ENCODE data around the gene CRIM1. TPM values are rescaled to one million over a fixed set of nuclear protein-coding genes. Genes with fewer than 3 reads are reported as not detected.

CRIM1 gene
- total RNA-seq, 1 donor from 2014 or later, result 3.1 TPM

DNA sequence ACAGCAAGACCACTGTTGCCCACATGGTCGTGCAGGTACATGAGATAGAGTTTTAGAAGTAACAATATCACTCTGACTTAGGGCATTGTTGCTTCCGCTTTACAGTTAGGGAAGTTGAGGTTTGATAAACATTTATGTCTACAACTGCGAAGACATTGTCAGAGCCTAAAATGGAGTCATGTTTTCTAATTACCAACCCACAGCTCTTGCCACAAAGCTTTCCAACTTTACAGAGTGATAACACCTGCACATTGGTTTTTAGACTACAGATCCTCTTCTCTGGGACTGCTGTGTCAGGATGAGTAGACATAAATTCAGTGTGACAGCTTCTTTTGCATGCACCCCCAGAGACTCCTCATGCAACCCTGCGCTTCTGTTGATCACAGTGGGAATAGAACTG, 123.4 kb downstream of the CRIM1 start:
- intact Hi-C loops (cut with micrococcal nuclease), result no loop called here

DNA sequence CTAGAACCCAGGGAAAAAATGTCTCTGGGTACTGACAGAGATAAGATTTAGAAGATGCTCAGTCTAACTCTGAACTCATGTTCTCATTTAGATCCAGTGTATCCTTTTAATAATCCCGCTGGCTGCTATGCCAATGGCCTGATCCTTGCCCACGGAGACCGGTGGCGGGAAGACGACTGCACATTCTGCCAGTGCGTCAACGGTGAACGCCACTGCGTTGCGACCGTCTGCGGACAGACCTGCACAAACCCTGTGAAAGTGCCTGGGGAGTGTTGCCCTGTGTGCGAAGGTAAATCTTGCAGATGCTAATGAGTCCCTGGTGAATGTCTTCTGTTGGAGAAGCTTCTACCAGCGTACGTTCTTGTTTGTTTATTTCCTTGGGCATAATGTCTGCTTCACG, 123.8 kb downstream of the CRIM1 start:
- intact Hi-C loops (cut with micrococcal nuclease), result no loop called here

DNA sequence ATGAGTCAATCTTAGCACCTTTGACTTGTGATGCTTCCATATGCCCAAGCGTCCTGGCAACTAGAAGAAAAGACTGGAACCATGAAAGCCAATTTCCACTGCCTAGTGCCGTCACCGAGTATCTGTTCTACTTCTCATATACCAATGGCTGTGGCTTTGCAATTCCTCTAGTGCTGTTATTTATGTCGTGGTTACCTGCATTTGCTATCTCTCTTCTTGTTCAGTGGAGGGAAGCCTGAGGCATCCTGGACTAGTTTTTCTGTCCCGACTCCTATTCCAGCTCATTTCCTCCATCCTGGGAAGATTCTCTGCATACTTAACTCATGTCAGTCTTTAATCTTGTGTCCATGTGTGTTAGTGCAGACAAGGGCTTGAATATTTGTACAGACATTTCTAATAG, 124.5 kb downstream of the CRIM1 start:
- intact Hi-C loops (cut with micrococcal nuclease), result no loop called here

DNA sequence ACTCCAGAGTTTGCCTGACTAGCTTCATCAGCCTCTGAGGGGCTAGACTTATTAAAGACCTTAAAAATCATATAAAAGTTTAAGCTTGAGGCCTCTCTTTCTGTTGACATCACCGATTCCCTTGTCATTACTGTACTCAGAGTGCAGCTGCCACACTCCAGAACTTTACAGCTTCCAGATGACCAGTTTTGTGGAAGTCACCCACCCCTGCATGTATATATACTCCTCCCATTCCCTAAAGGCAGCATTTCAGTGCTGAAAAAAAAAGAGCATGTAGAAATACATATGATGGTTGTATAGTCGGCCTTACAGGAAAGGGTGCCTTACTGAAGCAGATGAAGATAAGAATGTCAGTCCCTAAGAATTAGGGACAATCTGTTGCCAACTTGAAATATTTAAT, 125.1 kb downstream of the CRIM1 start:
- intact Hi-C loops (cut with micrococcal nuclease), result no loop called here

DNA sequence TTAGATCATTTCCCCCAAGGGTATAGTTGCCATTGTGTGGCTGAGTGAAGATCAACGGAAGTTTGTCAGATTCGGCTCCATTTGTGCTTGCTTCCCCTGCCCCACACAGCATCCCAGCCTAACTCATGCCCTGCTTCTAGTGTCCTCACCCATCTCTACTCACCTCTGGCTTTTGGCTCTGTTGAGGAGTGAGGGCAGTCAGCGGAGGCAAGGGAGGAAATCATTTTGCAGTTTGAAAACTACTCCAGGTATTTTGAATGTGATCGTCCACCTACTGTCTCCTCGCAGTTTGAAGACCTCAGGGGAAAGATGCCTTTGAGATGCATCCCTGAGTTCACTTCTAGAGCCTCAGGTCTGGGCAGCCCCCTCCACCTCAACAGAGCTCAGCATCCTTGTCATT, 126.1 kb downstream of the CRIM1 start:
- intact Hi-C loops (cut with micrococcal nuclease), result no loop called here

DNA sequence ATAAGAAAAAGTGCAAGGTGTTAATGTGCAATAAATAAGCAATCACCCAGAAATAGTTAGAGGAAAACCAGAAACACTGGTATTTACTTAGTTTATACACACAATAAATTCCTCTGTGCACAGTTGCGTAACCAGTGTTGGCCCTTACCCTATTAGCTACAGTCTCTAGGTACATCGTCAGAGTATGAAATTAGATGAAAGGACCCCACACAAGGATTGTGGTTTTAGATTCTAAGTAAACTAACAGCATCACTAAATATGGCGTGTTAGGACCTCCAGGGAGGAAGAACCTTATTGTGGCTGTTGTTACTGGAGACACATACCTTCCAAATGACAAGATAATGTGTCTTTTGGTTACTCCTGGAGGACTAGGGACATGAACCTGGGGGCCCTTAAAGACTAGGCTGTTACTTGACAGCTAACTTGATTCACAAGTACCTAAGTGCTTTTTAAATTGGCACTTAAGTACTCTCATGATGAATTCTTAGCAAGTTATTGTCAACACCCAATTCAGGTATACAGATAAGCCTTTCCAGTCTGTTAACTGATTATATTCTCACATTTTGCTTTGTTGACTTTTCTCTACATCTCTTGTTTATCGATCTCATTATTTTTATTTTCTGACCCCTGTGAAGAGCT, 127.1 kb downstream of the CRIM1 start:
- intact Hi-C loops (cut with micrococcal nuclease), result no loop called here

DNA sequence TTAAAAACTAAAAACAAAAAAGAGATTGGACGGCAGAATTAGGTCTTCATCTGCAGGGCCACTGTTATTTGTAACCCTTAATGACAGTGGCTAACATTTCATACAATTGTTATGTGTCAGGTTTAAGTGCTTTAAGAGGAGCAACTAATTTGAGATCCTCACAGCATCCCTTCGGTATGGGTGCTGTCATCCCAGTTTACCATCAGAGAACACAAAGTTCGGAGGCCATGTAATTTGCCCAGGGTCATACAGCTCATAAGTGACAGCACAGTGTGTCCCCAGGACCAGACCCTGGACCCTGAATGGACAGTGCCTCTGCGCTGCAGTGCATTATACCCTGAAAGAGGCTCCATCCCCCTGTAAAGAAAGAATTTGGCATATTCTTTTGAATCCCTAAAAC, 127.7 kb downstream of the CRIM1 start:
- intact Hi-C loops (cut with micrococcal nuclease), result no loop called here

DNA sequence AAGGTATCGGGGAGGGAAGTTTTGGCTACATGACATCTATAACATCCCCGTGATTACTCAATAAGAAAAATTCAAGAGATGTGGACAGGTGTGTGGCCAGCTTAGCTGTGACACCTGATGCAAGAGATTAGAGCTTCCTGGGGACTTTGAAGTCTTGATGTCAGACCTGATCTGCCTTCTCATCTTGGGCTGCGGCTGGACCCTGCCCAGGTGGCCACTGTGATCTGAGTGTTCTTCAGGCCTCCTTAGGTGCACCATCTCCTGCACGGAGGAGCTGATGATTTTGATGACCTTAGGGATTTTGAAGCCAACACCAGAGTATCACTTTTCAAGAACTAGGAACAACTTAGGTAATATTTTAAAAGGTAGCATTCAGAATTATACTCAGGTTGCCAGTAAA, 128.9 kb downstream of the CRIM1 start:
- intact Hi-C loops (cut with micrococcal nuclease), result no loop called here

DNA sequence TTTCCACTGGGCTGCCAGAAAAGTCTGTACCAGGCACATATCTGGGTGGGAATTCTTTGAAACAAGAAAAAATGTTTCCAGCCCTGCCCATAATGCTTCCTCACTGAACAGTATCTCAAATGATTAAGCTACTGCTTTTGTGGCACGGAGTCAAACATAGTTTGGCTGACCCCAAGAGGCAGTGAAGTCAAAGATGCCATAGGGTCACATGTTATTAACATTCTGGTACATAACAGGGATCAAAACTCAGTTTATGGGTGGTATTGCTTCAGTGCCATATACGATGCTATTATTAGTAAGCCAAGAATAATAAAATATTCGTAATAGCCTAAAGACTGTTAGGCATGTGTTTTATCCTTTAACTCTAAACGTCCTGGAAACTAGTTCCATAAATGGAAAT, 129.9 kb downstream of the CRIM1 start:
- intact Hi-C loops (cut with micrococcal nuclease), result no loop called here

DNA sequence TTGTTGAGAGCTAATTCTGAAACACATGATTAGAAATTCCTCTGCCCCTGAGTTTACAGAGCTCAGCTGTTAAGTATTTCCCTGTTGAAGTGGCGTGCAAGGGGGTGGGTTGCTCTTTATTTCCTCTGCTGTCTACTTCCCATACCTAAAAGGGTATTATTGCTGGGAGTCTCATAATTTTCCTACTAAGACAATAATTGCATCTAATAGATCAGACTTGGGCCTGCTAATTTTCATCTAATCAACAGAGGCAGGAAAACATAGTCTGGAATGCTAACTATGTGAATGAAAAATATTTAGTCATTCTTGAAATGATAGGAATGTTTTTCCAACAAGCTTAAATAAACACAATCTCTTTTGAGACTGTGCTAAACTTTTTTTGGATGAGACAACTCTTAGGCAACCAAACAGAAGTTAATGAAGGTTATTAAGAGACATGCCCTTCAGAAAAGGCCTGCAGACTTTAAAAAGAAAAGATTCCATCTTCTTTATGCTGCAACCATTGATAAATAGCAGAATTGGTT, 131.0 kb downstream of the CRIM1 start:
- intact Hi-C loops (cut with micrococcal nuclease), result no loop called here

DNA sequence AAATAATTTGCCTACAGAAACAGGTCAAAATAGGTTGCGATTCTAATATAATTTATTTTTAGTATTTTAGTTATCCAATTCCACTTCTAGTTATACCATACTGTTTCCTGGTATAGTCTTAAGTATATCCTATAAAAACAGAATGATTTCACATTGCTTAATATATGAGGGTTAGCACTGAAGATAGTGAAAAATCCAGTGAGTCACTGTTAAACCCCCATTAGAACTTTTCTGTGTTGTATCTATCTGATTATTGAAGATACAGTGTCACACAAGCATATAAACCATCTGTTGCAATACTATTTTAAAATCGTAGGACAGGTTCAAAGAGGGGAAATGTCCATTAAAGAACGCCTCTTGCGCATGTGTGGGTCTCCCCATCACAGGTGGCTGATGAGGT, 132.4 kb downstream of the CRIM1 start:
- intact Hi-C loops (cut with micrococcal nuclease), result no loop called here

DNA sequence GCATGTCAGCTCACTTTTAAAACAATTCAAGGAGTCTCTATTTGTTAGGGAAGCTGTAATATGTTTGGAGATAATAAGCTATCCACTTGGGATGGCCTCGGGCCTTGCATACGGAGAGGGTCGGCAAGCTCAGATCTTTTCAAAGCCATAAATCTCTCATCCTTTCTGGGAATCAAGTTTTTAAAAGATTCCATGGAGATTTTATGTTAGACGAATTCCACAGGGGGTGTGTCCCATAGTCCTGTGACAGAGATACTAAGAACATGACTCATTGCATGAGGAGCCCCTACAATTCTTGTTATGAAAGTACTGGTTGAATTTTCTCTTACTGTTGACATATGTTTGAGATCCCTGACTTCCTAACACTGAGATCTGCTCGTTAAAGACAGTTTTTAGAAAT, 133.7 kb downstream of the CRIM1 start:
- intact Hi-C loops (cut with micrococcal nuclease), result no loop called here

DNA sequence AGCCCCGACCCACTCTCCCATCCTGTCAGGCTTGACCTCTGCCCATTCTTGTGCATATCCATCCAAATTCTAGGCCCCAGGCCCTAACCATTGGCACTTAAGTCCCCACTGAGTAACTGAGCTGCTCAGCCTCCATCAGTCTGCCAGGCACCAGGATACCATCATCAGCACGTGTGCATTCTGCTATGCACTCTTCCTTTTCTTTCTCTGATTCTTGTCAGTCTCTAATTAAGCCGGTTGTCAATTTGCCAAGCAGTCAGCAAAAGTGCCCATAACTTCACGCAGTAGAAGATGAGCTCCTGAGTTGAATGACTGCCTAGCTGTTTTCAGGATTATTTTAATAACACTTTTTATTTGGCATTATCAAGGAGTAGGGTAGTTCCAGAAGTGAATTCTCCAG, 135.2 kb downstream of the CRIM1 start:
- intact Hi-C loops (cut with micrococcal nuclease), result no loop called here

DNA sequence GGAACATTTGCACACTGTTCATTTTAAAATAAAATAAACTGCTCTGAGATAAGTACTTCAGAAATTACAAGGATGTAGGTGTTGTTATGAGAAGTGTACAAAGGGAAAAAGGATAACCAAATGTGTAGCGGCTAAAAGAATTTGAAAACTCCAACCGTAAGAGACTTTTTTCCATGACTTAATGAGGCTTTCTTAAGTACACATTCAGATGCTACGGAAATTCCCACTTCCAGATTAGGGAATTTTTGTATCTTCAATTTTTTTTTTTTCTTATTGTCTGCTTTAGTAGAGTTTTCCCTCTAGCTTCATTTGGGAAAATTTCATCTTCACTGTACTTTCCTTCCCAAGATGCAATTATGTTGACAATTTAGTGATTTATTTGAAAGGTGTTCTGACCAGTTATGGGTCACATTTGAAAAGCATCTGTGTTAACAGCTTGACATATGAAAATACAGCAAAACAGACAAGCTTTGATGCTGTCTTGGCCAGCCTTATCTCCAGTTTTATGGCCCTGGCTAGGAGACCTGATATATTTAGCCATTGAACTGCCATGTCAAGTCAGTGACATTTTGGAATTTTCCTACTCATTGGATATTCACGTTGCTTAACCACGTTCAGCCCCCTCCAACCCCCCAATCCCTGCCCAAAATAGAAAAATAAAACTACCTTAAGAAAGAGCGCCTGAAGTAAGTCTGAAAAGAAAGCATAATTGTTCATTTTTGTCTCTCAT, 136.8 kb downstream of the CRIM1 start:
- intact Hi-C loops (cut with micrococcal nuclease), result no loop called here

DNA sequence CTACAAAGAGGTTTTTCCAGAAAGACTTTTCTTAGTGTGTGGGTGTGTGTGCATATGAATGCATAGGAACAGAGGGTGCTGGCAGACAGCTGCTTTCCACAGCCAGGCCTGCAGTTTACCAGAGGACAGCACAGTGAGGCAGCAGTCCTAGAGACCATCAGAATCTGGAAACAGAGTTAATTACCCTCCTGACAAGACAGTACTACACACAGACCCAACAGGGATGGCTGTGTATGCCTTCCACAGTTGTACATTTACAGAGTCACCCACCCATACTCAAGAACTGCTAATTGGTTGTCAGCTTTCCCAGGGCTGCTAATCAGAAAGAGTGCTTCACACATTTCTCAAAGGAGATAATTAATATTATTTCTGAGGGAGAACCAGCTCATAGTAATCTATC, 137.7 kb downstream of the CRIM1 start:
- intact Hi-C loops (cut with micrococcal nuclease), result no loop called here

DNA sequence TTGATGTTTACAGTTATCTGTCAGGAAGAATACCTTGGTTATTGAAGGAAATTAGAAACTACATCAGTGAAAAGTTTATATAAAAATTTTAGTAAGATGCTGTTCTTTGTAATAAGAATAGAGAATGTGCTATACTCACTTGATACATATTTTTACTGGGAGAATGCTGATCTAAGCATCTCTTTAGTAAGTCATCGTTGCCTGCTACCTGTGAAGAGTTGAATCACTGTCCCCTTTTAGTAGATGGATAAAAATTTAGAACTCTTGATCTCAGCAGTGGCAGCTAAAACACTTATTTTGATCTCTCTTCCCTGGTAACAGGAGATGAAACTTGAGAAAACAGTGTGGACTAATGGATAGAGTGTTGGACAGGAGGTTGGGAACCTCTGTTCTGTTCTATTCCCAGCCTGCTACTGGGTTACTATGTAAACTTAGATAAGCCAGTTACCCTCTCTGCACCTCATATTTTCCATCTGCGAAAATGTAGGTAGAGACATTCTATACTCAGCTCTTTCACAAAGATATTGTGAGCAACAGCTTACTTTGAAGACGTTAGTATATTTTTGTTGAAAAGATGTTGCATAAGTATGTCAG, 142.1 kb downstream of the CRIM1 start:
- intact Hi-C loops (cut with micrococcal nuclease), result no loop called here

DNA sequence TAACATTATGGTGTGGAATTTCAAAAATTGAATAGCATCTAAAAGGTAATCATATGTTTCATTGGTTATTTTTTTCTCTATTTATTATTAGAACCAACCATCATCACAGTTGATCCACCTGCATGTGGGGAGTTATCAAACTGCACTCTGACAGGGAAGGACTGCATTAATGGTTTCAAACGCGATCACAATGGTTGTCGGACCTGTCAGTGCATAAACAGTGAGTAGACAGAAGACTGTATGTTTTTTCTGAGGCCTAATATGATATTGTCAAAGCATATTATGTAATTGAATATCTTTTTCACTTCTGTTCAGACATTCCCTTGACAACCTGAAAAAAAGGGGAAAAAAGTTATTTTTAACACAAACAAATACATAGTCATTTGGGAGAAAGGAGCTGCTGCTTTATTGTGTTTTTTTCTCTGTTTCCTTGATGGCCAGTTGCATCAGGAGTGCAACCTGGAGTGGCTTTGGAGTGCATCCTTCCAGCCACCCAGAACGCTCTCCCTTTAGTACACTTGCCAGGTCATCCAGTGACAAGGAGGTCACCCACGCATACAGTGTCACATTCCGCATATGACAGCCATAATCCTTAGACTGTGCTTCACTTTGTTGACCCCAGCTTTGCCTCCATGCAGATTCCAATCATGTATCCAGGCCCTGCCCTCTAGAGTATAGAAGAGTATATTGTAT, 143.7 kb downstream of the CRIM1 start:
- intact Hi-C loops (cut with micrococcal nuclease), result no loop called here

DNA sequence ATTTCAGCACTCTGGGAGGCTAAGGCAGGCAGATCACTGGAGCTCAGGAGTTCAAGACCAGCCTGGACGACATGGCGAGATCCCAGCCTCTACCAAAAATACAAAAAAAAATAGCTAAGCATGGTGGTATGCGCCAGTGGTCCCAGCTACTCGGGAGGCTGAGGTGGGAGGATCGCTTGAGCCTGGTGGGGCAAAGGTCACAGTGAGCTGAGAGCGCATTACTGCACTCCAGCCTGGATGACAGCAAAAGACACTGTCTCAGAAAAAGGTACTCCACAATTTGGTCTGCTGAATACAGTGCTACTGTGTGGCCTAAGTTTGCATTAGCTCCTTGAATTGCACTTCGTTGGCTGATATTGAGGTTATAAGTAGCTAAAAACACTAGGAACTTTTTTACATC, 144.5 kb downstream of the CRIM1 start:
- intact Hi-C loops (cut with micrococcal nuclease), result no loop called here

DNA sequence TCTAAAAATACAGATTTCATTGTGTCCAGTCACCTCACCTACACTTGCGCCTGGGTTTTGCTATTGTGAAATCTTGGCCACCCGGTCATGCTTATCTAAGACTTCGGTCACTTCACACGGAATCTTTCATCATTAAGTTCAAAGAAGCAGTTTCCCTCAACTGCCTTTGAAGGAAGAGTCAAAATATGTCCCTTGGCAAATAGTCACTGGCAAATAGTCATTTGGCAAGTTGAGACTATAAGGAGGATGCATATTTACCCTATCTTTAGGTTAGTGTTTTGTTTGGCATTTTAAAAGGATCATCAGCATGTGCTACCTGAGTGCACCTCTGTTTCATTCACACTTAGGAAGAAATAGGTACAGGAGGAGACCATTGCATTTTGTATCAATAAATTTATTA, 146.5 kb downstream of the CRIM1 start:
- intact Hi-C loops (cut with micrococcal nuclease), result no loop called here

DNA sequence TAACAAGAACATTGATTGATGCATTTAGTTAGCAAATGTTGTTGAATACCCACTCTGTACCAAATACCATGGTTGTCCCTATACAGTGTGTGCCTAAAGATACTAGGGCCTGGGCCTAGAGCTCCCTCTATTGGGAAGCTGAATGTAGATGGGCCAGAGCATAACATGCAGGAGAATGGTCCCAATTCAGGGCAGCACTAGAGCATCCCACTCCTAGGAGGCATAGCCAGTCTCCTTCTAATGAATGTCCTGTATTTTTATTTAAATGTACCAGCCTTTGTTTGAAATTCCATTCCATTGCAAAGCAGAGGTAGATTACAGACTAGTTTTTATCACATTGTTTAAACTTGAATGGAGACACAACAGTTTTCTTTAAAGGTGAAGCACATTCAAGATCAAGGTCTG, 151.8 kb downstream of the CRIM1 start:
- intact Hi-C loops (cut with micrococcal nuclease), result loop anchor here (1.0 kb wide), 1 partner anchor 155 kb away; no protein-coding TSS in a partner anchor

DNA sequence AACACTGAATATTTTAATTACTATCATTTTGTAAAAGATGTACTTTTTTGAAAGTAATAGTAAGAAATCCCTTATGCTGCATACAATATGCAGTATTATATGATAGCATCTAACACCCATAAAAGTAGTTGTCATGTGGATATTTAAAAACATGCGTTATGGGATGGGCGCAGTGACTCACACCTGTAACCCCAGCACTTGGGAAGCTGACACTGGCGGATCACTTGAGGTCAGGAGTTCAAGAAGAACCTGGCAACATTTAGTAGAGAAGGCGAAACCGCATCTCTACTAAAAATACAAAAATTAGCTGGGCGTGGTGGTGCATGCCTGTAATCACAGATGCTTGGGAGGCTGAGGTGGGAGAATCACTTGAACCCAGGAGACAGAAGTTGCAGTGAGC, 153.5 kb downstream of the CRIM1 start:
- intact Hi-C loops (cut with micrococcal nuclease), result no loop called here
